ENCODE data around the gene FTO. TPM values are rescaled to one million over a fixed set of nuclear protein-coding genes. Genes with fewer than 3 reads are reported as not detected.
"Not testable (repeated sequence)": the region's sequence is repeated elsewhere in the genome, so short reads cannot be mapped to it uniquely, and the experiment has no call there.

FTO gene
- total RNA-seq, 1 donor from 2014 or later: 106 TPM

- no peak for DNase-seq
- Mint-ChIP-seq H3K27me3 (ENCODE audit: unreplicated experiment) (no peaks in the 10 kb centered on the region), H3K4me3 (ENCODE audit: unreplicated experiment) (no peak overlapping the region), H3K9me3 (ENCODE audit: unreplicated experiment) (peaks cover 2% of the 10 kb centered on the region), H3K36me3 (ENCODE audit: unreplicated experiment) (no peaks in the 10 kb centered on the region), H3K27ac (ENCODE audit: unreplicated experiment) (no peak overlapping the region), H3K4me1 (ENCODE audit: low read depth, unreplicated experiment) (no peaks in the 10 kb centered on the region)
- TF ChIP-seq, protein P1, sequence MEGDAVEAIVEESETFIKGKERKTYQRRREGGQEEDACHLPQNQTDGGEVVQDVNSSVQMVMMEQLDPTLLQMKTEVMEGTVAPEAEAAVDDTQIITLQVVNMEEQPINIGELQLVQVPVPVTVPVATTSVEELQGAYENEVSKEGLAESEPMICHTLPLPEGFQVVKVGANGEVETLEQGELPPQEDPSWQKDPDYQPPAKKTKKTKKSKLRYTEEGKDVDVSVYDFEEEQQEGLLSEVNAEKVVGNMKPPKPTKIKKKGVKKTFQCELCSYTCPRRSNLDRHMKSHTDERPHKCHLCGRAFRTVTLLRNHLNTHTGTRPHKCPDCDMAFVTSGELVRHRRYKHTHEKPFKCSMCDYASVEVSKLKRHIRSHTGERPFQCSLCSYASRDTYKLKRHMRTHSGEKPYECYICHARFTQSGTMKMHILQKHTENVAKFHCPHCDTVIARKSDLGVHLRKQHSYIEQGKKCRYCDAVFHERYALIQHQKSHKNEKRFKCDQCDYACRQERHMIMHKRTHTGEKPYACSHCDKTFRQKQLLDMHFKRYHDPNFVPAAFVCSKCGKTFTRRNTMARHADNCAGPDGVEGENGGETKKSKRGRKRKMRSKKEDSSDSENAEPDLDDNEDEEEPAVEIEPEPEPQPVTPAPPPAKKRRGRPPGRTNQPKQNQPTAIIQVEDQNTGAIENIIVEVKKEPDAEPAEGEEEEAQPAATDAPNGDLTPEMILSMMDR (IDR thresholded peaks at IDR 0.05; ENCODE audit: partially characterized antibody, unreplicated experiment): no peak
Measured at GRCh38 chr16:53840456-53840855, 136.5 kb downstream of the FTO start.

- no peaks in the 10 kb centered on the region for H3K27me3 Mint-ChIP-seq (ENCODE audit: unreplicated experiment)
- no peak overlapping the region for H3K4me3 Mint-ChIP-seq (ENCODE audit: unreplicated experiment)
- DNase-seq: no peak
- TF ChIP-seq, protein P1 (IDR thresholded peaks at IDR 0.05; ENCODE audit: partially characterized antibody, unreplicated experiment): no peak
- H3K4me1 Mint-ChIP-seq (ENCODE audit: low read depth, unreplicated experiment): no peaks in the 10 kb centered on the region
- H3K36me3 Mint-ChIP-seq (ENCODE audit: unreplicated experiment): no peaks in the 10 kb centered on the region
- H3K27ac Mint-ChIP-seq (ENCODE audit: unreplicated experiment): no peak overlapping the region
- H3K9me3 Mint-ChIP-seq (ENCODE audit: unreplicated experiment): peaks cover 2% of the 10 kb centered on the region
Measured at GRCh38 chr16:53841884-53842283, 137.9 kb downstream of the FTO start.

GRCh38 chr16:53843084-53843483 lies 139.1 kb downstream of the FTO start:
- no peaks in the 10 kb centered on the region for H3K27me3 Mint-ChIP-seq (ENCODE audit: unreplicated experiment)
- H3K9me3 Mint-ChIP-seq (ENCODE audit: unreplicated experiment): peaks cover 2% of the 10 kb centered on the region
- no peak for DNase-seq
- TF ChIP-seq, protein P1 (IDR thresholded peaks at IDR 0.05; ENCODE audit: partially characterized antibody, unreplicated experiment): no peak
- no peaks in the 10 kb centered on the region for H3K36me3 Mint-ChIP-seq (ENCODE audit: unreplicated experiment)
- no peaks in the 10 kb centered on the region for H3K4me1 Mint-ChIP-seq (ENCODE audit: low read depth, unreplicated experiment)
- no peak overlapping the region for H3K27ac Mint-ChIP-seq (ENCODE audit: unreplicated experiment)
- H3K4me3 Mint-ChIP-seq (ENCODE audit: unreplicated experiment): no peak overlapping the region

GRCh38 chr16:53844804-53845203 lies 140.8 kb downstream of the FTO start:
- no peak overlapping the region for H3K27ac Mint-ChIP-seq (ENCODE audit: unreplicated experiment)
- no peak for DNase-seq
- H3K4me3 Mint-ChIP-seq (ENCODE audit: unreplicated experiment): no peak overlapping the region
- no peaks in the 10 kb centered on the region for H3K4me1 Mint-ChIP-seq (ENCODE audit: low read depth, unreplicated experiment)
- no peaks in the 10 kb centered on the region for H3K36me3 Mint-ChIP-seq (ENCODE audit: unreplicated experiment)
- no peaks in the 10 kb centered on the region for H3K27me3 Mint-ChIP-seq (ENCODE audit: unreplicated experiment)
- TF ChIP-seq, protein P1 (IDR thresholded peaks at IDR 0.05; ENCODE audit: partially characterized antibody, unreplicated experiment): no peak
- peaks cover 2% of the 10 kb centered on the region for H3K9me3 Mint-ChIP-seq (ENCODE audit: unreplicated experiment)

DNA sequence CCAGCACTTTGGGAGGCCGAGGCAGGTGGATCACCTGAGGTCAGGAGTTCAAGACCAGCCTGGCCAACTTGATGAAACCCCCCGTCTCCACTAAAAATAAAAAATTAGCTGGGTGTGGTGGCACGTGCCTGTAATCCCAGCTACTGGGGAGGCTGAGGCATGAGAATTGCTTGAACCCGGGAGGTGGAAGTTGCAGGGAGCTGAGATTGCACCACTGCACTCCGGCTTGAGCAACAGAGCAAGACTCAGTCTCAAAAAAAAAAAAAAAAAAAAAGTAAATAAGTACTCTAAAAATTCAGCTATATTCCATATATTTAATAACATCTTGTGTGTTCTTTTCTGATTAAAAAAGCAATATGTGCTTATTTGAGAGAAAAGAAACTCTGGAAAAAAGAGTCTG lies 142.6 kb downstream of the FTO start:
- H3K27me3 Mint-ChIP-seq (ENCODE audit: unreplicated experiment); H3K36me3 Mint-ChIP-seq (ENCODE audit: unreplicated experiment); H3K4me3 Mint-ChIP-seq (ENCODE audit: unreplicated experiment); H3K27ac Mint-ChIP-seq (ENCODE audit: unreplicated experiment); DNase-seq; H3K9me3 Mint-ChIP-seq (ENCODE audit: unreplicated experiment); H3K4me1 Mint-ChIP-seq (ENCODE audit: low read depth, unreplicated experiment): not testable (repeated sequence)

DNA sequence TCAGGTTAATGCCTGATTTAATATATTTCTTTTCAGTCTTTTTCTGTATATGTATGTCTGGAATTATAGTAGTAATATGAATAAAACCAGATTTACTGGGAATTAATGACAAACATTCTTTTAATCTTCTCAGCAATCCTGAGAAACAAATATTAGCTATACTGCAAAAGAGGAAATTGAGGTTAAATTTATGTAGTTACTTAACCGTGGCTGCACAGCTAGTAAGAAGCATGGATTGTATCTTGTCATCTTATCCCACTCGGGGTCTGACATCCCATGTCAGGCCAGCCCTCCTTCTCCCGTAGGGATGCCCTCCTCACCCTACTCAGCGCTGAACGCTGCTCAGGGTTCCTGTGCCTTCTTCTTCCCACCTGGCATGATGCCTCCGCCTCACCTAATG lies 143.0 kb downstream of the FTO start:
- Mint-ChIP-seq H3K27me3 (ENCODE audit: unreplicated experiment) (no peaks in the 10 kb centered on the region), H3K4me1 (ENCODE audit: low read depth, unreplicated experiment) (no peaks in the 10 kb centered on the region)
- DNase-seq: no peak

More for the DNA sequence above, 143.0 kb downstream of the FTO start:
- no peaks in the 10 kb centered on the region for H3K36me3 Mint-ChIP-seq (ENCODE audit: unreplicated experiment)
- H3K27ac Mint-ChIP-seq (ENCODE audit: unreplicated experiment): no peak overlapping the region
- no peak overlapping the region for H3K4me3 Mint-ChIP-seq (ENCODE audit: unreplicated experiment)
- H3K9me3 Mint-ChIP-seq (ENCODE audit: unreplicated experiment): peaks cover 2% of the 10 kb centered on the region
- TF ChIP-seq, protein P1 (IDR thresholded peaks at IDR 0.05; ENCODE audit: partially characterized antibody, unreplicated experiment): no peak
